GM18520 (cell line): ENCODE data around the gene PEMT.
"Not testable (repeated sequence)": the region's sequence is repeated elsewhere in the genome, so short reads cannot be mapped to it uniquely, and the experiment has no call there.

Experiments
- ATAC-seq: cut with Tn5 transposase; IDR thresholded peaks from one replicate; pipeline ENCODE4 v1.9.1; 2021; ENCODE audit not compliant: unreplicated experiment

PEMT gene

DNA sequence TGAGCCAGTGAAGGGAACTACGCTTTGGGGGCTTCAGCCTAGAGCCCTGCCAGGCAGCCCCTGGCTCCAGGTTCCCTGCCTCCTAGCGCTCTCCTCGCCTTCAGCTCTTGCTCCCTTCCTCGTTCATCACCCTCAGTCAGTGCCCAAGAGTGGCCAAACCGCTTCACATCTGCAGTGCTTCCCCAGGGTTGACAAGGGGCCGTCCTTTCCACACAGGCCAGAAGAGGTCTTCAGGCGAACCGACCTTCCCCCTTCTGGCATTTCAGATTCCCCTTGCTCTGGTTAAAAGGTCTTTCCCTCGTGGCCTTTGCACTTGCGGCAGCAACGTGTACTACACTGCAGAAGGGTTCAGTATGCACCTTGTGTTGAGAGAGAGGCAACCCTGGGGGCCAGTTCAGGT lies 99.4 kb downstream of the PEMT start:
- ATAC-seq = no peak

DNA sequence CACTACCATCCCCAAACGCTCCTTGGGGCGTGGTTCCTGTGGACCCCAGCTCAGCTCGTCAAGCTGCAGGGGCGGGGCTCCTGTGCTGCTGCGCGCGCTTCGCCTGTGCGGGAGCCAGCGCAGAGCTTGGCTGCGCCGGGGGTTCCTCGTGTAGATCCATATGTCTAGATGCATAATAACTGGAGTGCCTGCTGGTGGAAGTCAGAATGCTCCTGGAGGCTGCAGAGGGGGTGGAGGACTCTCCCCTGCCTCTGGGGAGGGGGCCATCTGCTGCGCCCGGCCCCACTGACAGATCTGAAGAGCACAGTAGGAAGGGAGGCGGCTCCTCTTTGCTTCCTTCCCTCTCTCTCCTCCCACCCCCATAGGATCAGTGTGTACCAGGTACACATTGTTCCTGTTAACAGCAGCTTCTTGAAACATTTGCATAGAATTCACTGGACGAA lies 99.9 kb downstream of the PEMT start:
- no peak for ATAC-seq

DNA sequence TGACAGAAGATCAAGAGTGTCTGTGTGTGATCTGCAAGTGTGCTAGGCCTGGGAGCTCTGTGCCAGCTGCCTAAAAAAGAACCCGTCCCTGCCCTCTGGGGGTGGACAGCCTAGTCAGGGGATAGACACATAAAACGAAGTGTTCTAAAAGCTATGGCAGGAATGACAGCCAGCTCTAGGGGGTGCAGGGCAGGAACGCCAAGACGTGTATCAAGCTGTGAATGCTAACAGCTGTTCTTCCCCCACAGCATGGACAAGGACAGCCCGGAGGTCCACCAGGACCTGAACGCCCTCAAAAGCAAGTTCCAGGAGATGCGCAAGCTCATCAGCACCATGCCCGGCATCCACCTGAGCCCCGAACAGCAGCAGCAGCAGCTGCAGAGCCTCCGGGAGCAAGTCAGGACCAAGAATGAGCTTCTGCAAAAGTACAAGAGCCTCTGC lies 100.5 kb downstream of the PEMT start:
- ATAC-seq = no peak

- ATAC-seq = no peak
Observed at GRCh38 chr17:17487998-17488397, 103.5 kb downstream of the PEMT start.

- ATAC-seq = not testable (repeated sequence)
Observed at GRCh38 chr17:17486416-17486815, 105.1 kb downstream of the PEMT start.

DNA sequence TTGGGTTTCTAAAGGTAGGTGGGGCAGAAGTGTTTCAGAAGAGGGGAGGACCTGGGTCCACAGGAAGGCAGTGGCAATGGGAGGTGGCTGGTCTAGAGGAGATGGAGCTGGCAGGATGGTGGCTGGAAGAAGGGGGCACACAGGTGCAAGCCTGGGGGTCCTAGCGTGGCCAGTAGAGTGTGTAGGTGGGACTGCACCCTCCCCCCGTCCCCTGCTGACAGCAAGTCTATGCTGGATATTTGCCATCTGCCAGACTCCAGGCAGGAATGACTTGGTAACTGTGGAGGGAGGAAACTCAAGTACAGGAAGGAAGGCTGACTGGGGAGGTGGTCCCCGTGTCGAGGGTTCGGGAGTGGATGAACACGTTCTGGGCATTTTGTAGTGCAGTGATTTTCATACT lies 106.1 kb downstream of the PEMT start:
- ATAC-seq = no peak

DNA sequence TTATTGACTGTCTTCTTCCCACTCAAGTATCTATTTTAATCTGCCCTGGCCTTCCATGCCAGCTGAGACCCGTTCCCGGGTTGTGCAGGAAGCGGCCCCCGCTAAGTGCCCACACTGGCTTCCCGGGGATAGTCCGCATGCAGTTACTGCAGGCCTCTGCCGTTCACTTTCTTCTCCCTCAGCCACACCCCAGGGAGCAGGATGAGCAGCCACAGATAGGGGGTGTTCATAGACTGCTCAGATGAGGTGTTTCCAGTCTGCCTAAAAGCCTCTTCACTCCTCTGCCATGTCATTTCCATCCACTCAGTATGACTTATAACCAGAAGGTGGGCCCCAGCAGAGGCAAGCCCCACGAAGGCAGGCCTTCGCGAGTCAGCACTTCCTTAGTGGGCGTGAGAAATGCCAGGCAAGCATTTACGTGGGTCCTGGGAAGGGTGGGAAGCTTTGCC lies 107.0 kb downstream of the PEMT start:
- ATAC-seq = no peak

DNA sequence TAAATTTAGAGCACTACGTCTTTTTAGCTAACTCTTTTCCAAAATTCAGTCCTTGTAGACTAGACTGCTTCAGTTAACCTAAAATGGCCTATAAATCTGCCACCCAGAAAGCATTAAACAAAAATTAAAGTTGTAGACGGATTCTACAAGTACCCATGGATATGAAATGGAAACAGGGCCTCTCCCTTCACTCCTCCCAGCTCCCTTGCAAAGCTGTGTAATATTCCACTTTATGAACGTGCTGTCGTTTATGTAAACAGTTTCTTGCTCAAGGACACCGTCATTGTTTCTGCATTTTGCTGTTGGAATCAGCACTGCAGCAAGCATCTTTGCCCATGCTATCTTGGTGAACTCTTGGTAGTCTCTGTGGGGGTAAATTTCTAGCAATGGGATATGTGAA lies 109.6 kb downstream of the PEMT start:
- ATAC-seq = no peak

DNA sequence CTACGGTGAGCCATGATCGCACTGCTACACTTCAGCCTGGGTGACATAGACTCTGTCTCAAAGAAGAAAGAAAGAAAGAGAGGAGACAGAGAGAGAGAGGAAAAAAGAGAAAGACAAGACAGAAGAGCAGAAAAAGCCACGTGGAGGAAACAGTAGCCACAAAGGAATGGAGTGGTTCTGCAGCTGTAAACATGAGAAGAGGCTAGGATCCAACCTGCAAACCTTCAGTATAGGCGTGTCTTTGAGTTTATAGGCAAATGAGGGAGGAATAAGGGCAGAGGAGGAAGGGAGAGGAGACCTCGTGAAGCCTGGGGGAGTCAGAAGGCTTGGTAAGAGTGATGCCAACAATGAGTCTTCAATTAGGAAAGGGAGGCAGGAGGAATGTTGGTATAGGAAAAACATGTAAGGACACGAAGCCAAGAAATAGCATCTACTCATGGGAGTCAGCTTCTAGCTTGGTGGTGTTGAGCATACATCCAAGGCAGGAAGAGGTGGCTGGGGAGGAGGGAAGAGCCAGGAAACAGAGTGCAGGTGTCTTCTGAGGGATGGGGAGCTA lies 110.8 kb downstream of the PEMT start:
- no peak for ATAC-seq

- ATAC-seq = no peak
Observed at GRCh38 chr17:17479209-17479608, 112.3 kb downstream of the PEMT start.

DNA sequence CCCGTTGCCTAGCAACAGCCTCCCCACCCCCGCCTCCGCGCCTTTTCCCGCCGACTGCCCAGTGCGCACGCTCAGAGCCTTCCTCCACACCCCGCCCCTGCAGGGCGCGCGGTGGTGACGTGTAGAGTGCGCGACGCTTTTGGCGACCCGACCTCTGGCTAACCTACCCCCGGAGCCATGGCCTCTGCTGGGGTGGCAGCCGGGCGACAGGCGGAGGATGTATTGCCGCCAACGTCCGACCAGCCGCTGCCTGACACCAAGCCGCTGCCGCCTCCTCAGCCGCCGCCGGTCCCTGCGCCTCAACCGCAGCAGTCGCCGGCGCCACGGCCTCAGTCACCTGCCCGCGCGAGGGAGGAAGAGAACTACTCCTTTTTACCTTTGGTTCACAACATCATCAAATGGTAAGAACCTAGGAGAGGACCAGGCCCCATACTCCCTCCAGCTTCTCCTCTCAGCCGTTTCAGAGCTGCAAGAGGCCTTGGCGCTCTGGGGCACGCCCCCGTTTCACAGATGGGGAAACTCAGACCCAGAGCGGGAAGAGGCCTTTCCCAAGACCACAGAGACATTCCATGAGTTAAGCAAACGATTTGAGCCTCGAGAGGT lies 114.5 kb downstream of the PEMT start, which contains the start of gene MED9:
MED9 (plus strand) TSS at position 136 of the 603 bp plus-strand sequence; CDS start at position 178, 42 bp downstream.
- ATAC-seq = peak; percentile 70

GRCh38 chr17:17474341-17474740 lies 117.2 kb downstream of the PEMT start:
- no peak for ATAC-seq

DNA sequence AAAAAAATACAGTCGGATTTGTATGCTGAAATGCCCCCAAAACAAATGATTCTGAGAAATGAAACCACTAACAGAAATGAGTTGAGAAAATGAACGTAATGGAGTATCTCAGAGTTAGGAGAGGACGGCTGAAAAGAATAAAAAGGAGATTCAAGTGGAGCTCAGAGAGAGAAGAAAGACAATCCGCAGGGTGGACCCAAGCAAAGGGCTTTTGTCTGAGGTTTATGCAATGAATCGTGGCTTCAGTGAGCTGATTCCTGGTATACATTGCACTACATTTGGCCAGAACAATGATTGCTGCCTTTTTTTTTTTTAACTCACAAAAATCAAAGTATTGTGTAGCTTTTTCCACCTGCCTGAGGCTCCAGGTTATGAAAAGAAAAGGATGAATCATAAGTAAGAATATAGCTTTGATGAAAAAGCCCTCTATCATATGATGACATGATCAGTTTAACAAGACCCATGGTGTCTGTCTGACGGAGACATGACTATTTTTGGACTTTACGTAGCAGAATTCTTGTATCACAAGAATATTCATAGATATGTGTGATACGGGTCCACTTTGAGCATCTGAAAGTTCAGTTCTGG lies 119.1 kb downstream of the PEMT start:
- ATAC-seq = no peak

DNA sequence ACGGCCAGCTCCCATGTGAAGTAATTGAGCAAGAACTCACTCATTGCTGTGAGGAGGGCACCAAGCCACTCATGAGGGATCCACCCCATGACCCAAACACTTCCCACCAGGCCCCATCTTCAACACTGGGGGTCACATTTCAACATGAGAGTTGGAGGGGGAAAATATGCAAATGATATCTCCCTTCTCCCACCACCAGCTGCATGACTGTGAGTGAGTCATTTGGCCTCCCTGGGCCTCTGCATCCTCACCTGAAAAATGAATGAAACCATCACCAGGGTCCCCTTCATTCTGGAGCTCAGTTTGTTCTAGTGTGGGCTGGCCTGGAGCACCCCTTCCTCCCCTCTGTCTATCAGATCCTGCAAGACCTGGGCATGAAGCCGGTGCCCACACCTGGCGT lies 121.5 kb downstream of the PEMT start:
- no peak for ATAC-seq

DNA sequence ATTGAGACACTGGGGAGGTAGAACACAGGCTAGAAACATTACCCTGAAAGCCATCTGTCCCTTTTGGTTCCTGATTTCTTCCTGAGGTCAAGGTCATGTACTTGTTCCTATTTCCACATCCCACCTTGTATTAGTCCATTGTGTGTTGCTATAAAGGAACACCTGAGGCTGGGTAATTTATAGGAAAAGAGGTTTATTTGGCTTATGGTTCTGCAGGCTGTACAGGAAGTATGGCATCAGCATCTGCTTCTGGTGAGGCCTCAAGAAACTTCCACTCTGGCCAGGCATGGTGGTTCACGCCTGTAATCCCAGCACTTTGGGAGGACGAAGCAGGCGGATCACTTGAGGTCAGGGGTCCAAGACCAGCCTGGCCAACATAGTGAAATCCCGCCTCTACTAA lies 122.2 kb downstream of the PEMT start:
- no peak for ATAC-seq

GRCh38 chr17:17468217-17469010 lies 123.1 kb downstream of the PEMT start:
- ATAC-seq = no peak

GRCh38 chr17:17467720-17468119 lies 123.8 kb downstream of the PEMT start:
- no peak for ATAC-seq

DNA sequence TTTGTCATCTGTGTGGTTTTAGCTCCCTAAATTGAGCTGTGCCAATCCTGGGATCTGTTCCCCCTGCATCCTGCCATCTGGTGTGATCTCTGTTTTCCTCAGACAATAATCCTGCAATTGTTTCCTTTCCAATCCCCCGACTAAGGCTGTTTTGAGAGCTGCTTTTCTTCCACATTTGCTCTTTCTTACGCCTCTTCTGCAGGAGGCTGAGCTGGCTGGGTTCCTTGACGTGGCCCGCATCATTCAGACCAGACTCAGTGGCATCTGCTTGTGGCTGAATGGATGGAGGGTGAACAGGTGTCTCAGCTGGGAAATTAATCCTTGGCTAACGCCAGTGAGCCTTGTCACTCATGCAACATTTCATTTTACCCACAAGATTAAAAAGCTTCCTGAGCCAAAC lies 124.5 kb downstream of the PEMT start:
- no peak for ATAC-seq

GRCh38 chr17:17466511-17466910 lies 125.0 kb downstream of the PEMT start:
- no peak for ATAC-seq

DNA sequence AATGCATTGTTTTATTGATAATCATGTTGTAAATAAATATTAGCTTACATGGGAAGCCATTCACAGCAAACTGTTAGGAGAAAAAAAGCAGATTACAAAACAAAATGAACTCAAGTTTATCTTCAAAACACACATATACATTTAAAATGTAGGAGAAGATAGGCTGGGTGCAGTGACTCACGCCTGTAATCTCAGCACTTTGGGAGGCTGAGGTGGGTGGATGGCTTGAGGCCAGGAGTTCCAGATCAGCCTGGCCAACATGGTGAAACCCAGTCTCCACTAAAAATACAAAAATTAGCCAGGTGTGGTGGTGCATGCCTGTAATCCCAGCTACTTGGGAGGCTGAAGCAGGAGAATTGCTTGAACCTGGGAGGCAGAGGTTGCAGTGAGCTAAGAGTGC lies 125.6 kb downstream of the PEMT start:
- ATAC-seq = not testable (repeated sequence)

GRCh38 chr17:17463821-17464220 lies 127.7 kb downstream of the PEMT start:
- no peak for ATAC-seq
